GM08714 (cell line): Measurements from ENCODE around the gene ZFHX3.
A peak's percentile ranks its signal among the peaks of the same experiment; 100 is the strongest.
"Not testable (repeated sequence)": the region's sequence is repeated elsewhere in the genome, so short reads cannot be mapped to it uniquely, and the experiment has no call there.

Source experiments
- H3K4me3 ChIP-seq: fragments of 200-500 bp; sonication (Bioruptor generic); 2 replicates; pipeline ENCODE4 v1.5.1; 2014; ENCODE audit warnings: mild to moderate bottlenecking, low read length, inconsistent platforms
- ZNF274 ChIP-seq: IDR thresholded peaks from 2 replicates; pipeline ENCODE4 v1.6.1; 2012; ENCODE audit warnings: mild to moderate bottlenecking, low read depth, low read length

Gene ZFHX3, protein sequence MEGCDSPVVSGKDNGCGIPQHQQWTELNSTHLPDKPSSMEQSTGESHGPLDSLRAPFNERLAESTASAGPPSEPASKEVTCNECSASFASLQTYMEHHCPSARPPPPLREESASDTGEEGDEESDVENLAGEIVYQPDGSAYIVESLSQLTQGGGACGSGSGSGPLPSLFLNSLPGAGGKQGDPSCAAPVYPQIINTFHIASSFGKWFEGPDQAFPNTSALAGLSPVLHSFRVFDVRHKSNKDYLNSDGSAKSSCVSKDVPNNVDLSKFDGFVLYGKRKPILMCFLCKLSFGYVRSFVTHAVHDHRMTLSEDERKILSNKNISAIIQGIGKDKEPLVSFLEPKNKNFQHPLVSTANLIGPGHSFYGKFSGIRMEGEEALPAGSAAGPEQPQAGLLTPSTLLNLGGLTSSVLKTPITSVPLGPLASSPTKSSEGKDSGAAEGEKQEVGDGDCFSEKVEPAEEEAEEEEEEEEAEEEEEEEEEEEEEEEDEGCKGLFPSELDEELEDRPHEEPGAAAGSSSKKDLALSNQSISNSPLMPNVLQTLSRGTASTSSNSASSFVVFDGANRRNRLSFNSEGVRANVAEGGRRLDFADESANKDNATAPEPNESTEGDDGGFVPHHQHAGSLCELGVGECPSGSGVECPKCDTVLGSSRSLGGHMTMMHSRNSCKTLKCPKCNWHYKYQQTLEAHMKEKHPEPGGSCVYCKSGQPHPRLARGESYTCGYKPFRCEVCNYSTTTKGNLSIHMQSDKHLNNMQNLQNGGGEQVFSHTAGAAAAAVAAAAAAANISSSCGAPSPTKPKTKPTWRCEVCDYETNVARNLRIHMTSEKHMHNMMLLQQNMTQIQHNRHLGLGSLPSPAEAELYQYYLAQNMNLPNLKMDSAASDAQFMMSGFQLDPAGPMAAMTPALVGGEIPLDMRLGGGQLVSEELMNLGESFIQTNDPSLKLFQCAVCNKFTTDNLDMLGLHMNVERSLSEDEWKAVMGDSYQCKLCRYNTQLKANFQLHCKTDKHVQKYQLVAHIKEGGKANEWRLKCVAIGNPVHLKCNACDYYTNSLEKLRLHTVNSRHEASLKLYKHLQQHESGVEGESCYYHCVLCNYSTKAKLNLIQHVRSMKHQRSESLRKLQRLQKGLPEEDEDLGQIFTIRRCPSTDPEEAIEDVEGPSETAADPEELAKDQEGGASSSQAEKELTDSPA (N-terminal part only)

DNA sequence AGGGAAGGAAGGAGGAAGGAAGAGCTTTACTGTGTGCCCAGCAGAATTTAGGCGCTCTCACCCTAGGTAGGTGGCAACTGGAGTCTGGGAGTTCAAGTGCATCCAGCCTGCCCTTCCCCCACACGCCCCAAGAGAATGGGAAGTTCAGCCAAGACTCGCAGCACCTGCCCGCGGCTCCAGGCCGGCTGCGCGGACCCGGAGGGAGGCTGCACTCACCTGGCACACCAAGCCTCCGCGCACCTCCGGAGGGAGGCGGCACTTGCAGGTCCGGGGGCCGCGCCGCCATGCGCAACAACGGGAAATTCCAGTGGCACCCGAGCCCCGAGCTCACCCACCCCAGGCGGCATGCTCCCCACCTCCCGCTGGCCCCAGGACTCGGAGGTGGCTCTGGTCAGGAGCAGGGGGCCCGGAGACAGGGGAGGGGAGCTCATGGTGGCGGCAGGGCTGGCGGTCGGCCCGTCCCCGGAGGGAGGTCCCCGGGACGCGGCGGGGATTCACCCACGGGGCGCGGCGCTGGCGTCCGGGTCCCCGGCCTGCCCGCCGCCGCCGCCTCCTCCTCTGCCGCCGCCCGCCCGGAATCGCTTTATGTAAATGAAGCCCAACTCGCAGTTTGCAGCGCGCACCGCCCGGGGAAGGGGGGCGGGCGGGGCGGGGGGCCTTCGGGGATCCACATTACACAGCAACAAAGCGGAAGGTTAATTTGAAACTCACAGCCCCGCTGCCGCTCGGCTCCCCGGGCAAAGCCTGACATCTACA is at the start of gene ZFHX3:
Gene ZFHX3, minus strand, starts transcription at position 593 of the 756 bp plus-strand sequence. CDS start 87,983 bp downstream, outside the sequence.
- TF ChIP-seq ZNF274: no peak
- H3K4me3 ChIP-seq: peak within 1 kb of the TSS; percentile 58

- no peak for TF ChIP-seq ZNF274
- H3K4me3 ChIP-seq: no peak overlapping the region
These were observed 48.6 kb upstream of the ZFHX3 start for GRCh38 chr16:73096510-73096909.

DNA sequence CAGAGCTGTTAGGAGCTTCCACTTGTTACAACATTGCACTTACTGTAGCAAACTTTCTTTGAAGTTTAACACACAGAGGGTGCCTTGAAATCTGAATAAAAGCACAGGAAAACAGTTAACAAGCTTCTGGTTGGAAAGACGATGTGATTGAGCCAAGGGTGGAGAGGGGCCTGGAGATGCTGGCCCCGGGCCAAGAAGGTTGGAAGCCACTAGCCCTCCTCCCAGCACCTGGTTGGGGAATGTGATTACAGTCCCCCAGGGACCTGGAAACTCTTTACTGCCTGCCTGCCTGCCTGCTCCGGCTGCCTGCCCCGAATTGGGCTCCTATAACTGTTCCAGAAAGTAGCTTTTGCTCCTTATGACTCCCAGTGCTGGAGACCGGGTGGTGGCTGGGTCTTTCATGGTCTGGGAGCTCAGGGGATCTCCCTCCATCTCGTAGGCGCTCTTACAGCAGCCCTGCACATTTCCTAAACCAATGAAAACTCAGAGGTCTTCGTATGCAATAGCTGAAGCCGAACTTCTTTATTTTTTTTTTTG is 48.0 kb upstream of the ZFHX3 start:
- no peak for TF ChIP-seq ZNF274
- H3K4me3 ChIP-seq: no peak overlapping the region

- no peak overlapping the region for H3K4me3 ChIP-seq
- no peak for TF ChIP-seq ZNF274
These were observed 47.4 kb upstream of the ZFHX3 start for GRCh38 chr16:73095142-73095820.

DNA sequence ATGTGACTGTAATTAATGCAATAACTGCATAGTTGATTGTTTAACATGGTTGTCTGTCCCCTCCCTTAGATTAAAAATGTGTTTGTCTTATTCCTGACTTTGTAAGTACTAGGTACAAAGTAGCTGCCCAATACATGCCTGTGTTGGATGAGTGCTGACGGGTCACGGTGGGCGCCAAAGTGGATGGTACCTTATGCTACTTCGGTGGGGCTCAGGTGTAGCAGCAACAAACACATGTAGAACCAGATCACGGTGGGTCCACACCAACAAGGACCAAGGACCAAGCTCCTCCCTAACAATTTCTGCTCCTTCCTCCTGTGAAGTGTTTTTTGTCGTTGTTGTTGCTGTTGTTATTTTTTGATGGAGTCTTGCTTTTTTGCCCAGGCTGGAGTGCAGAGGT is 46.4 kb upstream of the ZFHX3 start:
- H3K4me3 ChIP-seq: no peak overlapping the region
- no peak for TF ChIP-seq ZNF274

DNA sequence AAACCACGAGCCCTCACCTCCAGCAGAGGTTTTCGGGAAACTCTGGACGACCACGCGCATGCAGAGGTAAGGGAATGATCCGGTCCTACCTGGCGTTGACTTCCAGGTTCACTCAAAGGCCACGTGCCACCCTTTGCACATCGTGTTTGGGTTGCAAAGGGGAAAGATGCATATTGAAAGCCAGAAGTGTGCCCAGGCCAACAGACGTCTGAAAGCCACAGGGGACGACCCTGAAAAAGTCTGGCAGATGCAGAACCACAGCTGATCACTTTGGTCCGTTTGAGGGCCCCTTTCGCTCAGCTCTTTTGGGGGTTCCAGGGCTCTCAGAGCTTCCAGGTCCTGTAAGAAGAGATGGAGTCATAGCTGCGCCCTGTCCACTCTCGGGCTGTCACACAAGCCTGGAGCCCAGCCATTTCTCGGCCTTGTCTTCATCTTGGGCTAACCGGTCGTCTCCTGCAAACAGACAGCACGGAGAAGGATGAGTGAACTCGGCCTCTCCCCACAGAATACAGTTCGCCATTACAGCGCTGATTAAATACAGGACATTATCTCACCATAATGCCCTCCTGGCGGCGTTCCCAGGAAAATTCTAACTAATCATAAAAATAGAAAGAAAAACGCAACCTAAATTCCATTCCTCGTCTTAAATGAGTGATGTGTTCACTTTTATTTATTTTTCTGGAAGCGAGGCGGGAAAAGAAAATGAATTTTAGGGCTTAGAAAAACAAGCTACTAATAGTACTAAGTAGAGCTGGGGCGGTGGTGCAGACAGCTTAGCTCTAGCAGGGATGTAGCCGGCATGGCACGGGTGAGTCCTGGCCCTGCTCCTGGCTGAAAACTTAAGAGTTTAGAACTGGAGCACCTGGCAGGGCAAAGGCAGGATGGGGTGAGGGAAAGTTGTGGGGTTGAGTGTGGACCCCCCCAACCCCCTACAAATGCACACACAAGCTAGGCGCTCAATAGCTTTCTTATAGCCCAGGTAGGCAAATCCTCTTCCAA is 45.5 kb upstream of the ZFHX3 start:
- H3K4me3 ChIP-seq: no peak overlapping the region
- no peak for TF ChIP-seq ZNF274

DNA sequence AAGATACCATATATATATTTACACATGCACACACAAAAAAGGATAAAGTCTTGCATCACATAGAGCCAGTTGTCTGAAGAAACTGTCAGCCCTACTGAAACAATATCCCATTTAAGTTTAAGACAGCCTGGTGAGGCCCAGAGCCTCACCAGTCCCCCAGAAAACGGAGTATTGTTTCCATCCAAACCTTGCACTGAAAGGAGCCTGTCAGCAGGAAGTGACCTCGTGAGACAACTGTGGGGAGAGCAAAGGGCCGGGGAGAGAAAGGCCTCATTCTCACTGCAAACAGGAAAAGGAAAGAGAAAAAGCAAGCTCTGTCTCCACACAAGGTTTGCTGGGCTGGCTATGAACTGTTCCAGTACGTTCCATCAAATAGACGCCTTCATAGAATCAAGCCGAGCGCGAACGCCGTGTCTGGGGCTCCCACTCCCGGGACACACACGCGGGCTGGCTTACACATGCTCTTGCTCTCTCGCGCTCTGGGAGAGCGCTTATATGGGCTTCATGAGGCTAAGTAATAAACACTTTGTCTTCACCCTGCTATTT is 44.4 kb upstream of the ZFHX3 start:
- no peak for TF ChIP-seq ZNF274
- H3K4me3 ChIP-seq: no peak overlapping the region

GRCh38 chr16:73091174-73091573 is 43.2 kb upstream of the ZFHX3 start:
- no peak for TF ChIP-seq ZNF274
- H3K4me3 ChIP-seq: no peak overlapping the region

DNA sequence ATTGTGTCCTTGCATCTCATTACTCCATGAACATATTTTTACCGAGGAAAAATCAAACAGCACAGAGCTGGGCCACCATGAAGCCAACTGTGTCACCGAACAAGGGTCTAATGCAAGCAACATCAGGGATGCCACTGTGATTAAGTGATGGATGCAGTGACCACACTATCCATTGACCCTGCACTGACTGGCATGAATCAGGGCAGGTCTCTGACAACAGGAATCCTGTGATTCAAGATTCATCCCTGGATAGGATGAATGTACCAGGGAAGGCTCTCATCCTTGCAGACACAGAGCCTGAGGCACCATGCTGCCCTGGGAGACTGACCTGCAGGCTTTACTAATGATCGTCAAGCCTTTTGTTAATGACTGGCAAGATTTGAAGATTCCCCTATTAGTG is 41.5 kb upstream of the ZFHX3 start:
- TF ChIP-seq ZNF274: no peak
- no peak overlapping the region for H3K4me3 ChIP-seq

DNA sequence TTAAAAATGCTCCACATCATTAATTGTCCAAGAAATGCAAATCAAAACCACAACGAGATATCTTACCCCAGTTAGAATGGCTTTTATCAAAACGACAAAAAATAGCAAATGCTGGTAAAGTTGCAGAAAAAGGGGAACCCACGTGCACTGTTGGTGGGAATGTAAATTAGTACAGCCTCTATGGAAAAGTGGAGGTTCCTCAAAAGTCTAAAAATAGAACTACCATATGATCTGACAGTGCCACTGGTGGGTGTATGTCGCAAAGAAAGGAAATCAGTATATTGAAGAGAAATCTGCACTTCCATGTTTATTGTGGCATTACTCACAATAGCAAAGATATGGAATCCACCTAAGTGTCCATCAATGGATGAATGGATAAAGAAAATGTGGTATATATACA is 38.2 kb upstream of the ZFHX3 start:
- no peak overlapping the region for H3K4me3 ChIP-seq
- no peak for TF ChIP-seq ZNF274

- TF ChIP-seq ZNF274: no peak
These were observed 35.3 kb upstream of the ZFHX3 start for GRCh38 chr16:73083271-73083670.

GRCh38 chr16:73082634-73083051 is 34.7 kb upstream of the ZFHX3 start:
- H3K4me3 ChIP-seq: not testable (repeated sequence)

More at GRCh38 chr16:73083271-73083670, 35.3 kb upstream of the ZFHX3 start:
- H3K4me3 ChIP-seq: no peak overlapping the region
